ENCODE measurements around the gene RAB6A. TPM values are rescaled to one million over a fixed set of nuclear protein-coding genes. Genes with fewer than 3 reads are reported as not detected.
"Not testable (repeated sequence)": the region's sequence is repeated elsewhere in the genome, so short reads cannot be mapped to it uniquely, and the experiment has no call there.

RAB6A gene
- total RNA-seq, 4 donors from 2014 or later, result 89.7 to 182 (median 113) TPM

DNA sequence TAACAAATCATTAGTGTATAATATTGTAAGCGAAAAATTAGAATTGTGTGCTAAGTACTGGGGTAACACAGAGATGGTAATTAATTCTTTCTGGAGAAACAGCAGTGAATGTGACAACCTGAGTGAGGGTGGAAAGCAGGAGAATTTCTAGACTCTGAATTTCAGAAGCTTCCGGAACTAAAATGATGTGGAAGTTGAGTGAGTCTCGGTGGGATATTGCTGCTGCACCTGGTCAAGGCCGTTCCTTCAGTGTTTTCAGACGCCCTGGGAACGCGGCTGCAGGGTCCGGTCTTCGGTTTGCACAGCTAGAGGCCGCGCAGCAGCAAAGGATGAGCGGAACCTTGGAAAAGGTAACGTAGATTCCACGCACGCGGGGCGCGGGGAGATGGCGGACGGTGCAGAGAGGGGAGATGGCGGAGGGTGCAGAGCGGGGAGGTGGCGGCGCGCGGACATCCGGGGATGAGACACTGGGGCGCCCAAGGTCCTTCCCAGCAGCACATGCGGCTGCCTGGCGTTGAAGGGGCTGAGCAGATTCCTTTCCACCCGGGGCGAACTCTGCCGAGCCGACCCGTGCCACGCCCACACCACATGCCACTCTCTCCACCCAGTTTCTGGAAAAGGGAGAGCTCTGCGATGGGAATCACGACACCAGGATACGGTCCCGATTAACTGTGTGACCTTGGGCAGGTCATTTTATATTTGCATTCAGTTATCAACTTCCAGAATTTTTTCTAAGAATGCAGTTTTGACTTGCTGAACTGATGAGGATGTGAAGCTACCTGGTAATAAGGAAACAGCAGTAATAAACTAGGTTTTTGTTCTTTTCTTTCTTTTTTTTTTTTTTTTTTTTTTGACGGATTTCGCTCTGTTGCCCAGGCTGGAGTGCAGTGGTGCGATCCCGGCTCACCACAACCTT is 27.0 kb upstream of the RAB6A start, which contains the start of gene MRPL48:
MRPL48 (plus strand) TSS at position 232 of the 916 bp plus-strand sequence; CDS start at position 330, 98 bp downstream.
- Histone ChIP-seq H3K9me3 (no peaks in the 10 kb centered on the region), H3K36me3 (no peaks in the 10 kb centered on the region), H3K27me3 (no peaks in the 10 kb centered on the region), H3K27ac (peak within 1 kb of the TSS; percentile 84), H3K4me3 (peak within 1 kb of the TSS; percentile 62), H3K4me1 (peaks cover 17% of the 10 kb centered on the region)
- peak in 2 of 3 donors; percentile 57 to 59 for TF ChIP-seq POLR2AphosphoS5 (IDR thresholded peaks at IDR 0.05)
- TF ChIP-seq CTCF (IDR thresholded peaks at IDR 0.05), result no peak
- peak in 1 of 2 donors; percentile 7 for TF ChIP-seq POLR2A (IDR thresholded peaks at IDR 0.05)
- TF ChIP-seq EP300 (IDR thresholded peaks at IDR 0.05), result no peak
- DNase-seq (ENCODE audit: low spot score in 2 of 2), result peak; percentile 92 to 96
- WGBS, result 3% methylated on average over 44 of the region's 44 CpGs

DNA sequence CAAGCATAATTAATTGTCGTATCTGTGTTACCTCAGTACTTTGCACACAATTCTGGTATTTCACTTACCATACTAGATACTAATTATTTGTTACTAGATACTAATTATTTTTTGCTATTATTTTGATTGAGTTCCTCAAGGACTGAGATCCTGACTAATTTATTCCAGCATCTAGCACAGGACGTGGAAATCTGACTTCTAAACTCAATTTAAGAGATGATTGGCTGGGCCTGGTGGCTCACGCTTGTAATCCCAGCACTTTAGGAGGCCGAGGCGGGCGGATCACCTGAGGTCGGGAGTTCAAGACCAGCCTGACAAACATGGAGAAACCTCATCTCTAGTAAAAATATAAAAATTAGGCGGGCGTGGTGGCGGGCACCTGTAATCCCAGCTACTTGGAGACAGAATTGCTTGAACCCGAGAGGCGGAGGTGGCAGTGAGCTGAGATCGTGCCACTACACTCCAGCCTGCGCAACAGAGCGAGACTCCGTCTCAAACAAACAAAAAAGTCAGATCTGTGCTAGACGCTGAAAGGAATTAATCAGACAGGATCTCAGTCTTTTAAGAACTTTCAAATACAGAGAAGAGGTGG is 26.3 kb upstream of the RAB6A start:
- peaks cover 17% of the 10 kb centered on the region for H3K4me1 ChIP-seq
- no peaks in the 10 kb centered on the region for H3K36me3 ChIP-seq
- no peak for DNase-seq (ENCODE audit: low spot score in 2 of 2)
- H3K27ac ChIP-seq, result peak overlapping the region; percentile 84
- no peak for TF ChIP-seq POLR2AphosphoS5 (IDR thresholded peaks at IDR 0.05)
- TF ChIP-seq POLR2A (IDR thresholded peaks at IDR 0.05), result no peak
- 52% methylated on average over 17 of the region's 17 CpGs for WGBS
- H3K9me3 ChIP-seq, result no peaks in the 10 kb centered on the region
- peak overlapping the region; percentile 62 for H3K4me3 ChIP-seq
- no peaks in the 10 kb centered on the region for H3K27me3 ChIP-seq

GRCh38 chr11:73785467-73785866 is 24.6 kb upstream of the RAB6A start:
- not testable (repeated sequence) for H3K27ac ChIP-seq, H3K4me3 ChIP-seq
- peaks cover 17% of the 10 kb centered on the region for H3K4me1 ChIP-seq

GRCh38 chr11:73784734-73785133 is 23.9 kb upstream of the RAB6A start:
- Histone ChIP-seq H3K36me3 (no peaks in the 10 kb centered on the region), H3K27ac (no peak overlapping the region), H3K27me3 (no peaks in the 10 kb centered on the region), H3K4me1 (peaks cover 22% of the 10 kb centered on the region), H3K9me3 (no peaks in the 10 kb centered on the region), H3K4me3 (no peak overlapping the region)
- no peak for TF ChIP-seq CTCF (IDR thresholded peaks at IDR 0.05)
- TF ChIP-seq POLR2AphosphoS5 (IDR thresholded peaks at IDR 0.05), result no peak
- no peak for TF ChIP-seq POLR2A (IDR thresholded peaks at IDR 0.05)
- no peak for TF ChIP-seq EP300 (IDR thresholded peaks at IDR 0.05)
- no peak for DNase-seq (ENCODE audit: low spot score in 2 of 2)
- WGBS, result 88% methylated on average over 1 of the region's 1 CpG

More at GRCh38 chr11:73785467-73785866, 24.6 kb upstream of the RAB6A start:
- not testable (repeated sequence) for DNase-seq (ENCODE audit: low spot score in 2 of 2); H3K9me3 ChIP-seq; H3K27me3 ChIP-seq; H3K36me3 ChIP-seq

DNA sequence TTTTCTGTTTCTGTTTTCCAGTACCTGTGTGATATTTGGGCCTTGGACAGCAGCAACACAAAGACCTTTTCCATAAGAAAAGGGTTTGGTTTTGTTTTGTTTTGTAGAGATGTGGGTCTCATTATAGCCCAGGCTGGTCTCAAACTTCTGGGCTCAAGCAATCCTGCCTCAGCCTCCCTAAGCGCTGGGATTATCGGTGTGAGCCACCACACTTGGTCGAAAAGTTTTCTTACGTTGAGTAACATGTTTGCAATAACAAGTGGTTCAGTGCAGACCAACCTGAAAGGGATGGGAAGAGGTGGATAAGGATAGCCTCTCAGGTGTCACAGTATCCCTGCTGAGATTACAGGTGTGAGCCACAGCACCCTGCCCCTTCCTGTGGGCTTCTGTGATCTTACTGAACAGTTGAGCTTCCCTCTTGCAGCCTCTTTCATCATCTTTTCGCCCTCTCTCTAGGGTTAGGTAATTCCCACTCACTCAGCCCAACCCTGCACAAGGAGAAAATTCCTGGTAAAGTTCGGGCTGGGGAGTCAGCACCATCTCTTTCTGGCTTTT is 23.3 kb upstream of the RAB6A start:
- Histone ChIP-seq H3K4me1 (peaks cover 20% of the 10 kb centered on the region), H3K27me3 (no peaks in the 10 kb centered on the region), H3K4me3 (no peak overlapping the region), H3K27ac (no peak overlapping the region), H3K9me3 (no peaks in the 10 kb centered on the region), H3K36me3 (no peaks in the 10 kb centered on the region)
- no peak for TF ChIP-seq CTCF (IDR thresholded peaks at IDR 0.05)
- no peak for TF ChIP-seq POLR2AphosphoS5 (IDR thresholded peaks at IDR 0.05)
- no peak for TF ChIP-seq POLR2A (IDR thresholded peaks at IDR 0.05)
- no peak for TF ChIP-seq EP300 (IDR thresholded peaks at IDR 0.05)
- 73% methylated on average over 6 of the region's 6 CpGs for WGBS
- DNase-seq (ENCODE audit: low spot score in 2 of 2), result no peak

- Histone ChIP-seq H3K9me3 (no peaks in the 10 kb centered on the region), H3K27me3 (no peaks in the 10 kb centered on the region), H3K4me1 (peaks cover 18% of the 10 kb centered on the region), H3K4me3 (no peak overlapping the region), H3K36me3 (no peaks in the 10 kb centered on the region), H3K27ac (no peak overlapping the region)
- DNase-seq (ENCODE audit: low spot score in 2 of 2), result no peak
- WGBS, result 92% methylated on average over 5 of the region's 5 CpGs
- no peak for TF ChIP-seq POLR2AphosphoS5 (IDR thresholded peaks at IDR 0.05)
- TF ChIP-seq POLR2A (IDR thresholded peaks at IDR 0.05), result no peak
- TF ChIP-seq EP300 (IDR thresholded peaks at IDR 0.05), result no peak
Measured at GRCh38 chr11:73783483-73784020, 22.7 kb upstream of the RAB6A start.
